ENCODE results near the gene SIAH2. TPM values are rescaled to one million over a fixed set of nuclear protein-coding genes. Genes with fewer than 3 reads are reported as not detected.

Gene SIAH2
- total RNA-seq, 1 donor from 2014 or later: 44.5 TPM

DNA sequence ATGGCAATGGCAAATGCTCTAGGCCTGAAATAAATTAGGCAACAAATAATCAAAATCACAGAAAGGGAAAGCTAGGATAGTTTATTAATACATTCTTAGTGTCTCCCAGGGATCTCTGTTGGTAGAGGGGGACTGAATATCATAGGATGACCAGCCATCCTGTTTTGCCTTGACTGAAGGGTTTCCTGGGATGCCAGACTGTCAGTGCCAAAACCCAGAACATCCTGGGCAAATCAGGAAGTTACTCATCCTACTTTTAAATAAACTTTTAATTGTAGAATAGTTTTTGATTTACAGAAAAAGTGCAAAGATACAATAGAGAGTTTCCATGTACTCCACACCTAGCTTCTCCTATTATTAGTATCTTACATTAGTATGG is 21.8 kb upstream of the SIAH2 start:
- H3K4me3 Mint-ChIP-seq: no peak overlapping the region
- ChIA-PET CTCF (no interaction called here), POLR2A (interaction anchor here (0.8 kb wide), 1 partner anchor 18 kb away, joined by 3 read pairs; no protein-coding TSS in a partner anchor)
- no peak overlapping the region for H3K27ac Mint-ChIP-seq
- DNase-seq: no peak
- H3K9me3 Mint-ChIP-seq: no peaks in the 10 kb centered on the region
- intact Hi-C loops (cut with micrococcal nuclease): loop anchor here (5.0 to 10.0 kb wide), 3 partner anchors 48 to 1053 kb away; no protein-coding TSS in a partner anchor
- no peak for TF ChIP-seq CTCF (IDR thresholded peaks at IDR 0.05)
- H3K36me3 Mint-ChIP-seq (ENCODE audit: low read depth): no peaks in the 10 kb centered on the region
- H3K4me1 Mint-ChIP-seq: peaks cover 4% of the 10 kb centered on the region
- ATAC-seq (ENCODE audit: low read depth): no peak
- H3K27me3 Mint-ChIP-seq: peaks cover 6% of the 10 kb centered on the region

DNA sequence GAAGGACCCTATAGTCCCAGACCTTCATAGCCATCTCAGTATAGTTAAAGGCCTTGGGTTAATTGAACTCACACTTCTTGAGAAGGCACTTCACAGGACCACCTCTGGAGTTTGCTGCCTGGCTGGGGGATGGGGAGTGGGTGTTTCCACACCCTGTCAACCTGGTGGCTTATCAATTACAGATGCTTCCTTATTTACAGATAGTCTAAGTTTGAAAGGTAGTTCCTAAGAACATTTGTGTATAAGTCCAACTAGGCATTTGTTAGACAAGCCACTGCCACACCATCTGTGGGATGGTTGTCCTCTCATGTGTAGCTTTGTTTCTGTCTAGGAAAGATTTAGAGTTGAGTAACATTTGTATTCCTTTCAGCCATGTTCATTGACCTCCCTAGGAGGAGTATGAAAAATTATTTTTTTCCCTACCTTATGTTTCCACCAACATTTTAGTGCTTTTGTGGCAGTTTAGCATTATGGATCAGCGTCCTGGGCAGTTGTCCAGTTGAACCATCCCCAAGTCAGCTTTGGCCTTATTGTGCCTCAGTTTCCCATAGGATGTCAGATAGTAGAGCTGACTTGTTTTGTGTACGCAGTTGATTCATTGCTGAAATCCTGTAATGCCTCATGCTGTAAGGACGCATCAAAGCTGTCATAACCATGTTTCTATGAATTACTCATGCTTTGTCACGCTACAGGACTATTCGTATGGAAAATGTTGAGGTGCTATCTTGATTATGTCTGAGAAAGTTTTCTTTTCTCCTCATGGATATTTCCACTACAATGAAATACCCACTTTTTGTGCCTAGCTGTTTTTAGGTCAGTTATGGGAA is 21.2 kb upstream of the SIAH2 start:
- no peak for TF ChIP-seq CTCF (IDR thresholded peaks at IDR 0.05)
- Mint-ChIP-seq H3K36me3 (ENCODE audit: low read depth) (no peaks in the 10 kb centered on the region), H3K4me3 (no peak overlapping the region), H3K9me3 (no peaks in the 10 kb centered on the region), H3K27me3 (peaks cover 6% of the 10 kb centered on the region), H3K27ac (no peak overlapping the region), H3K4me1 (peaks cover 4% of the 10 kb centered on the region)
- intact Hi-C loops (cut with micrococcal nuclease): loop anchor here (10.0 kb wide), 1 partner anchor 259 kb away; no protein-coding TSS in a partner anchor
- CTCF ChIA-PET: interaction anchor here (1.4 kb wide), 1 partner anchor 8 kb away, joined by 4 read pairs; no protein-coding TSS in a partner anchor
- ATAC-seq (ENCODE audit: low read depth) (no peak), DNase-seq (no peak)
- POLR2A ChIA-PET: interaction anchor here (0.8 kb wide), 1 partner anchor 17 kb away, joined by 3 read pairs; no protein-coding TSS in a partner anchor

DNA sequence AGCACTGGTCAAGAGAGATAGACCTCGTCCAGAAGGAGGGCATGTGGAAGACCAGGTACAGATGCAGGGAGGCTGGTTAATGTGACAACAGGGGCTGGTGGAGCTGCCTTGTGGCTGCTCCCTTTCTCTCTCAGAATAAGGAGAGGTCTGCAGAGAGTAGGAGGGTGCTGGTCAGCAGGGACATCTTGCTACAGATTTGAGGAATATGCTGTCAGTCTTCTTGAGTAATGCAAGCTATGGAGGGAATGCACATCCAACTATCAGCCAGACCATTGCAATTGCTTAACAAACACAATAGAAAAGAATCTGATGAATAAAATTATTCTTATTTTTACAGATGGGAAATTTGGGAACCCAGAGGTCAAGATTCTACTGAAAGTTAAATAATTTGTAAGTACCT is 20.3 kb upstream of the SIAH2 start:
- no peak for ATAC-seq (ENCODE audit: low read depth)
- Mint-ChIP-seq H3K4me3 (no peak overlapping the region), H3K36me3 (ENCODE audit: low read depth) (no peaks in the 10 kb centered on the region), H3K4me1 (peaks cover 4% of the 10 kb centered on the region), H3K27ac (no peak overlapping the region), H3K27me3 (peaks cover 3% of the 10 kb centered on the region), H3K9me3 (no peaks in the 10 kb centered on the region)
- no peak for DNase-seq
- TF ChIP-seq CTCF (IDR thresholded peaks at IDR 0.05): no peak
- ChIA-PET POLR2A (no interaction called here), CTCF (interaction anchor here (1.4 kb wide), 1 partner anchor 9 kb away, joined by 4 read pairs; no protein-coding TSS in a partner anchor)
- intact Hi-C loops (cut with micrococcal nuclease): loop anchor here (10.0 kb wide), 1 partner anchor 259 kb away; no protein-coding TSS in a partner anchor

DNA sequence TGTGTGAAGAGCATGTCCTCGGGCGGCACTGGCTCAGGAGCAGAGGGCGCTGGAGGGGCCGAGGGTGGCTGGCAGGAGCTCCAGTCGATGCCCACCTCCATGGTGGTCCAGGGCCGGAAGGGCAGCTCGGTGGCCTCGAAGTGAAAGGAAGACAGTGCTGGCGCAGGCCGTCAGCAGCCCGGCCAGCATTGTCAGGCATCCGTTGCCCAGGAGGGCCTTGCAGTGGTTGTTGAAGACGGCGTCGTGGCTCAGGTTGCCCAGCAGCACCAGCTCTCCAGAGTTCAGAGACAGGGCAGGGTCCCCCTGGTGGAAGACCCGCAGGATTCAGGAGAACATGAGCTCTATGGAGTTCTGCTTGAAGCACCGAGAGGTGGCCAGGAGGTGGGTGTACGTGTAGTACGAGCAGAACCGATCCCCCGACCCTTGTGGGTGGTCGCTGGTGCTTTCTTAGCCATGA is 16.5 kb upstream of the SIAH2 start:
- Mint-ChIP-seq H3K36me3 (ENCODE audit: low read depth) (no peaks in the 10 kb centered on the region), H3K4me1 (no peaks in the 10 kb centered on the region), H3K27ac (no peak overlapping the region), H3K4me3 (no peak overlapping the region), H3K9me3 (no peaks in the 10 kb centered on the region), H3K27me3 (no peaks in the 10 kb centered on the region)
- intact Hi-C loops (cut with micrococcal nuclease): no loop called here
- ATAC-seq (ENCODE audit: low read depth) (no peak), DNase-seq (no peak)
- ChIA-PET POLR2A (interaction anchor here (0.6 kb wide), 1 partner anchor 307 kb away, joined by 4 read pairs; no protein-coding TSS in a partner anchor), CTCF (interaction anchor here (0.8 to 1.9 kb wide), 3 partner anchors 15 to 59 kb away, joined by 3 to 4 read pairs (median 4); no protein-coding TSS in a partner anchor)
- TF ChIP-seq CTCF (IDR thresholded peaks at IDR 0.05): no peak

DNA sequence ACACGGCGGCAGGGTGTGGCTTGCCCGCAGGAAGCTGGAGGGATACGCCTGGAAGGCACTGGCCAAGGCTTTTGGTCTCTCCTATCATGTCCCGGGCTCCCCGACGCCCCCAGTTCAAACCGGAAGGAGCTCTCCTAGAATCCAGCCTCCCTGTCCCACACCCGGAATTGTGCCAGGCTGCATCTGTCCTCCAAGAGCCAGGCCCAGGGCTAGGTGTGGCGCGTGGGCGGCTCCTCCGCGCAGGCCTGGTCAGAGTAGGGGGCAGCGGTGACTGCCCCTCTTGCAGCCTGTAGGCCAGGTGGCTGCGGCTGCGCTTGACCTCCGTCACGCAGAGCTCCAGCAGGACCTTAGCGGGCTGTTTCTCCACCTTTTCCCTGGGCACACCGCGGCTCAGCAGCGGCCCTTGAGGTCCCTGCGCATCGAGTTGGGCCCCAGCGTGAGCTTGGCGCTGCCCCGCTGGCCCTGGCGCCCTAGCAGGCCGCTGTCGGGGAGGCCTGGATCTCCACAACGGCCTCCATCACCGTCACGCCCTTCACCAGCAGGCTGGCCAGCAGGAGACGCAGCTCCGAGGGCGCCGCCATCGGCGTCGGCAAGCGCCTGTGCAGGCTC is 15.9 kb upstream of the SIAH2 start:
- Mint-ChIP-seq H3K27ac (no peak overlapping the region), H3K27me3 (no peaks in the 10 kb centered on the region), H3K36me3 (ENCODE audit: low read depth) (no peaks in the 10 kb centered on the region), H3K9me3 (no peaks in the 10 kb centered on the region), H3K4me1 (no peaks in the 10 kb centered on the region), H3K4me3 (no peak overlapping the region)
- intact Hi-C loops (cut with micrococcal nuclease): no loop called here
- DNase-seq (no peak), ATAC-seq (ENCODE audit: low read depth) (no peak)
- POLR2A ChIA-PET: interaction anchor here (0.6 kb wide), 1 partner anchor 307 kb away, joined by 4 read pairs; no protein-coding TSS in a partner anchor
- CTCF ChIA-PET: interaction anchor here (1.7 to 1.9 kb wide), 2 partner anchors 14 to 57 kb away, joined by 4 read pairs; no protein-coding TSS in a partner anchor
- TF ChIP-seq CTCF (IDR thresholded peaks at IDR 0.05): no peak
